ENCODE measurements around the gene DDX6. TPM values are rescaled to one million over a fixed set of nuclear protein-coding genes. Genes with fewer than 3 reads are reported as not detected.
"Not testable (repeated sequence)": the region's sequence is repeated elsewhere in the genome, so short reads cannot be mapped to it uniquely, and the experiment has no call there.

DDX6 gene
- polyA plus RNA-seq, 6 donors from 2014 or later: 71.3 to 140 (median 124) TPM

GRCh38 chr11:118718562-118718961, 72.4 kb downstream of the DDX6 start:
- peaks cover 3 to 17% (median 12%) of the 10 kb centered on the region in 3 donors for H3K27me3 Mint-ChIP-seq
- not testable (repeated sequence) for H3K4me1 Mint-ChIP-seq; H3K4me3 Mint-ChIP-seq; DNase-seq; ATAC-seq (ENCODE audit: low read depth in 2 of 2); H3K36me3 Mint-ChIP-seq; H3K9me3 Mint-ChIP-seq
- peak overlapping the region in 1 of 6 donors; percentile 13 for H3K27ac Mint-ChIP-seq

GRCh38 chr11:118717733-118718132, 73.2 kb downstream of the DDX6 start:
- H3K27me3 Mint-ChIP-seq: peaks cover 3 to 17% (median 12%) of the 10 kb centered on the region in 3 donors
- DNase-seq; H3K36me3 Mint-ChIP-seq; H3K27ac Mint-ChIP-seq; H3K4me3 Mint-ChIP-seq; H3K9me3 Mint-ChIP-seq; ATAC-seq (ENCODE audit: low read depth in 2 of 2); H3K4me1 Mint-ChIP-seq: not testable (repeated sequence)

- H3K4me3 Mint-ChIP-seq; H3K4me1 Mint-ChIP-seq; ATAC-seq (ENCODE audit: low read depth in 2 of 2); DNase-seq; H3K27ac Mint-ChIP-seq; H3K9me3 Mint-ChIP-seq; H3K36me3 Mint-ChIP-seq: not testable (repeated sequence)
- peaks cover 3 to 17% (median 12%) of the 10 kb centered on the region in 3 donors for H3K27me3 Mint-ChIP-seq
Observed at GRCh38 chr11:118717221-118717620, 73.7 kb downstream of the DDX6 start.

GRCh38 chr11:118715837-118716260, 75.1 kb downstream of the DDX6 start:
- Mint-ChIP-seq H3K27me3 (peaks cover 5 to 17% (median 11%) of the 10 kb centered on the region in 3 donors), H3K4me1 (no peaks in the 10 kb centered on the region), H3K27ac (peak overlapping the region in 2 of 6 donors; percentile 28 to 49), H3K4me3 (no peak overlapping the region), H3K36me3 (no peaks in the 10 kb centered on the region), H3K9me3 (no peaks in the 10 kb centered on the region)
- DNase-seq: no peak
- no peak for ATAC-seq (ENCODE audit: low read depth in 2 of 2)

- Mint-ChIP-seq H3K27ac (peak overlapping the region in 1 of 6 donors; percentile 49), H3K4me1 (no peaks in the 10 kb centered on the region), H3K27me3 (peaks cover 6 to 14% (median 7%) of the 10 kb centered on the region in 3 donors), H3K36me3 (no peaks in the 10 kb centered on the region), H3K9me3 (no peaks in the 10 kb centered on the region), H3K4me3 (no peak overlapping the region)
- DNase-seq (no peak), ATAC-seq (ENCODE audit: low read depth in 2 of 2) (no peak)
Observed at GRCh38 chr11:118715245-118715831, 75.6 kb downstream of the DDX6 start.

- Mint-ChIP-seq H3K4me1 (no peaks in the 10 kb centered on the region), H3K27me3 (peaks cover under 1 to 9% (median 7%) of the 10 kb centered on the region in 3 donors), H3K36me3 (no peaks in the 10 kb centered on the region), H3K27ac (no peak overlapping the region), H3K4me3 (no peak overlapping the region), H3K9me3 (no peaks in the 10 kb centered on the region)
- no peak for ATAC-seq (ENCODE audit: low read depth in 2 of 2)
- DNase-seq: no peak
Observed at GRCh38 chr11:118714816-118715215, 76.1 kb downstream of the DDX6 start.

- DNase-seq; H3K4me1 Mint-ChIP-seq; H3K27me3 Mint-ChIP-seq; H3K4me3 Mint-ChIP-seq; H3K27ac Mint-ChIP-seq; ATAC-seq (ENCODE audit: low read depth in 2 of 2); H3K9me3 Mint-ChIP-seq; H3K36me3 Mint-ChIP-seq: not testable (repeated sequence)
Observed at GRCh38 chr11:118714416-118714815, 76.5 kb downstream of the DDX6 start.

GRCh38 chr11:118708296-118708695, 82.7 kb downstream of the DDX6 start:
- ATAC-seq (ENCODE audit: low read depth in 2 of 2) (no peak), DNase-seq (no peak)
- Mint-ChIP-seq H3K9me3 (no peaks in the 10 kb centered on the region), H3K27ac (no peak overlapping the region), H3K27me3 (peaks cover 10 to 18% (median 17%) of the 10 kb centered on the region in 3 donors), H3K36me3 (no peaks in the 10 kb centered on the region), H3K4me3 (no peak overlapping the region), H3K4me1 (peaks cover 11 to 21% (median 18%) of the 10 kb centered on the region in 3 donors)

GRCh38 chr11:118706546-118706825, 84.5 kb downstream of the DDX6 start:
- Mint-ChIP-seq H3K4me1 (peaks cover 11 to 21% (median 18%) of the 10 kb centered on the region in 3 donors), H3K9me3 (peaks cover 0 to under 1% (median 0%) of the 10 kb centered on the region in 7 donors), H3K4me3 (no peak overlapping the region), H3K27ac (peak overlapping the region in 2 of 6 donors; percentile 38 to 45), H3K36me3 (no peaks in the 10 kb centered on the region), H3K27me3 (peaks cover 10 to 18% (median 17%) of the 10 kb centered on the region in 3 donors)
- no peak for ATAC-seq (ENCODE audit: low read depth in 2 of 2)
- DNase-seq: no peak

- ATAC-seq (ENCODE audit: low read depth in 2 of 2): no peak
- Mint-ChIP-seq H3K4me3 (peak overlapping the region in 1 of 8 donors; percentile 19), H3K27ac (peak overlapping the region in 3 of 6 donors; percentile 38 to 88 (median 45)), H3K9me3 (peaks cover 0 to 1% (median 0%) of the 10 kb centered on the region in 7 donors), H3K4me1 (peaks cover 11 to 21% (median 18%) of the 10 kb centered on the region in 3 donors), H3K36me3 (no peaks in the 10 kb centered on the region), H3K27me3 (peaks cover 9 to 18% (median 17%) of the 10 kb centered on the region in 3 donors)
- DNase-seq: no peak
Observed at GRCh38 chr11:118705791-118706545, 85.0 kb downstream of the DDX6 start.

- peak; percentile 69 for ATAC-seq (ENCODE audit: low read depth in 2 of 2)
- H3K36me3 Mint-ChIP-seq: no peaks in the 10 kb centered on the region
- peaks cover 11 to 24% (median 18%) of the 10 kb centered on the region in 3 donors for H3K4me1 Mint-ChIP-seq
- peak overlapping the region in 4 of 8 donors; percentile 3 to 30 (median 16) for H3K4me3 Mint-ChIP-seq
- peaks cover 0 to 4% (median 3%) of the 10 kb centered on the region in 7 donors for H3K9me3 Mint-ChIP-seq
- peak overlapping the region in 3 of 6 donors; percentile 36 to 56 (median 47) for H3K27ac Mint-ChIP-seq
- peaks cover 5 to 18% (median 17%) of the 10 kb centered on the region in 3 donors for H3K27me3 Mint-ChIP-seq
- DNase-seq: peak; percentile 16
Observed at GRCh38 chr11:118705111-118705741, 85.7 kb downstream of the DDX6 start.

- DNase-seq: no peak
- Mint-ChIP-seq H3K27ac (peak overlapping the region in 1 of 6 donors; percentile 38), H3K4me1 (peaks cover 11 to 26% (median 18%) of the 10 kb centered on the region in 3 donors), H3K36me3 (no peaks in the 10 kb centered on the region), H3K4me3 (peak overlapping the region in 1 of 8 donors; percentile 21), H3K27me3 (peaks cover 5 to 16% (median 16%) of the 10 kb centered on the region in 3 donors), H3K9me3 (peaks cover 0 to 5% (median 4%) of the 10 kb centered on the region in 7 donors)
- ATAC-seq (ENCODE audit: low read depth in 2 of 2): no peak
Observed at GRCh38 chr11:118703563-118704106, 87.3 kb downstream of the DDX6 start.

- no peak for DNase-seq
- no peaks in the 10 kb centered on the region for H3K36me3 Mint-ChIP-seq
- peak overlapping the region in 1 of 6 donors; percentile 81 for H3K27ac Mint-ChIP-seq
- H3K4me1 Mint-ChIP-seq: peaks cover 0 to 7% (median 0%) of the 10 kb centered on the region in 3 donors
- peaks cover 0 to 5% (median 4%) of the 10 kb centered on the region in 7 donors for H3K9me3 Mint-ChIP-seq
- no peak overlapping the region for H3K4me3 Mint-ChIP-seq
- ATAC-seq (ENCODE audit: low read depth in 2 of 2): no peak
- H3K27me3 Mint-ChIP-seq: no peaks in the 10 kb centered on the region
Observed at GRCh38 chr11:118699506-118700220, 91.3 kb downstream of the DDX6 start.
